Upper lobe of left lung (tissue), 4 donors: ENCODE results near the gene ADAMTS1.

Experiments
- CTCF ChIP-seq, 6 experiments: fragments of 450-650 bp in 4 of 6; fragments of 200-600 bp in 2 of 6; sonication (generic) in 2 of 6; IDR thresholded peaks; one replicate each; pipeline ENCODE4 v1.5.1; 2016 to 2019; ENCODE audit warnings: antibody characterized with exemption in 6 of 6
- EP300 ChIP-seq, 4 donors: sonication (generic); formaldehyde crosslinking; IDR thresholded peaks; one replicate each; pipeline ENCODE4 v1.5.1; 2017; ENCODE audit warnings: antibody characterized with exemption in 4 of 4, control low read depth in 2 of 4
- POLR2A ChIP-seq, 4 donors: fragments of 450-650 bp; IDR thresholded peaks; one replicate each; pipeline ENCODE4 v1.5.1; 2016 to 2017; ENCODE audit warnings: antibody characterized with exemption in 4 of 4, mild to moderate bottlenecking in 2 of 4
- POLR2AphosphoS5 ChIP-seq, 2 donors: sonication (generic); formaldehyde crosslinking; IDR thresholded peaks; one replicate each; pipeline ENCODE4 v1.5.1; 2017; ENCODE audit warnings: antibody characterized with exemption in 2 of 2

DNA sequence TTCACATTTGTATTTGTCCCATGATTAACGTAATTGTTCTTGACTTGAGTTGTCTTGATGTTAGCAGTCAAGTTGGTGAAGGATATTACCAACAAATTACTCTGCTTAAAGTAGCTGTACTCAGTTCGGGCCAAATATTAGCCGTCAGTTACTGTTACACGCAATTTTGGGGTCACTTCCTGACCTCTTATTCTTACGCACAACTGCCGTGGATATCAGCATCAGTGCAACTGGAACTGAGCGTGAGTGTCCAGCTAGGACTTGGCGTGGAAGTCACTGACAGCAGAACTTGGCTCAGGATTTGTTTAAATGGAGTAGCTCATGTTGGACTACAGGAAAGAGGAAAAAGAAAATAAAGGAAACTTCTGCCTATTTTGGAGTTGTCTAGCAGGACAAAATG lies 56.4 kb downstream of the ADAMTS1 start:
- TF ChIP-seq CTCF (IDR thresholded peaks at IDR 0.05) (no peak), POLR2A (IDR thresholded peaks at IDR 0.05) (no peak), EP300 (IDR thresholded peaks at IDR 0.05) (peak in 1 of 4 donors; percentile 71), POLR2AphosphoS5 (IDR thresholded peaks at IDR 0.05) (peak in 1 of 2 donors; percentile 51)
